AG04449 (cell line): ENCODE data around the gene CD300LF.

Experiments used
- CTCF ChIA-PET: fragments of 350-600 bp; formaldehyde crosslinking; extraction: SDS; loops from one replicate; lab custom pipeline; 2021; ENCODE audit warnings: antibody characterized with exemption; lab: Yijun Ruan, JAX
- POLR2A ChIA-PET: fragments of 400-600, 350-600 bp; formaldehyde crosslinking; extraction: SDS; loops from one replicate; lab custom pipeline; 2020; ENCODE audit warnings: antibody characterized with exemption, inconsistent platforms; lab: Yijun Ruan, JAX
- DNase-seq: peaks from one replicate; pipeline ENCODE4 v3.0.0-alpha.2; 2010; ENCODE audit warnings: low read depth, low spot score
- H3K4me3 ChIP-seq: 2 replicates; pipeline ENCODE4 v1.5.1; 2011; ENCODE audit warnings: low read depth, mild to moderate bottlenecking, control low read depth, low read length
- TF ChIP-seq, protein P1 (sequence below): IDR thresholded peaks from one replicate; pipeline ENCODE4 v1.5.1; 2011; ENCODE audit warnings: mild to moderate bottlenecking, moderate library complexity, low read length, control low read depth, inconsistent platforms; ENCODE audit not compliant: insufficient read depth; ENCODE audit errors: missing control alignments

CD300LF gene

DNA sequence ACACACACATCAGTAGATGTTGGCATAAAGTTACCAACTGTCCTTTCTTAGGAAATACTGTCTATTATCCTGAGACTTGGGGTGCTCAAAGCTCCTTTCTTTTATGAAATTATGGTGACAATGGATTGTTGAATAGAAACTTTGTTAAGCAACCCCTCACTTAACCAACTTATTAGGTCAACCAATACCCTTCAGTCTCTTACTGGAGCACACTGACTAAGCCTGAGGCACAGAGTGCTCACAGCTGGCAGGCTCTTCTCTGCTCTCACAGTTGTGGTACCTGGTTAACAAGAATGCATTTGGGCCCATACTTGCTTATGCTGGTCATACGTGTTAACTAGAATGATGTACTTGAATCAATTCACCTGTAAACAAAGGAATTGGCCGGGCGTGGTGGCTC, 24.8 kb downstream of the CD300LF start:
- DNase-seq, result no peak
- ChIA-PET POLR2A (no interaction called here), CTCF (no interaction called here)
- TF ChIP-seq, protein P1, sequence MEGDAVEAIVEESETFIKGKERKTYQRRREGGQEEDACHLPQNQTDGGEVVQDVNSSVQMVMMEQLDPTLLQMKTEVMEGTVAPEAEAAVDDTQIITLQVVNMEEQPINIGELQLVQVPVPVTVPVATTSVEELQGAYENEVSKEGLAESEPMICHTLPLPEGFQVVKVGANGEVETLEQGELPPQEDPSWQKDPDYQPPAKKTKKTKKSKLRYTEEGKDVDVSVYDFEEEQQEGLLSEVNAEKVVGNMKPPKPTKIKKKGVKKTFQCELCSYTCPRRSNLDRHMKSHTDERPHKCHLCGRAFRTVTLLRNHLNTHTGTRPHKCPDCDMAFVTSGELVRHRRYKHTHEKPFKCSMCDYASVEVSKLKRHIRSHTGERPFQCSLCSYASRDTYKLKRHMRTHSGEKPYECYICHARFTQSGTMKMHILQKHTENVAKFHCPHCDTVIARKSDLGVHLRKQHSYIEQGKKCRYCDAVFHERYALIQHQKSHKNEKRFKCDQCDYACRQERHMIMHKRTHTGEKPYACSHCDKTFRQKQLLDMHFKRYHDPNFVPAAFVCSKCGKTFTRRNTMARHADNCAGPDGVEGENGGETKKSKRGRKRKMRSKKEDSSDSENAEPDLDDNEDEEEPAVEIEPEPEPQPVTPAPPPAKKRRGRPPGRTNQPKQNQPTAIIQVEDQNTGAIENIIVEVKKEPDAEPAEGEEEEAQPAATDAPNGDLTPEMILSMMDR, result no peak
- no peak overlapping the region for H3K4me3 ChIP-seq

DNA sequence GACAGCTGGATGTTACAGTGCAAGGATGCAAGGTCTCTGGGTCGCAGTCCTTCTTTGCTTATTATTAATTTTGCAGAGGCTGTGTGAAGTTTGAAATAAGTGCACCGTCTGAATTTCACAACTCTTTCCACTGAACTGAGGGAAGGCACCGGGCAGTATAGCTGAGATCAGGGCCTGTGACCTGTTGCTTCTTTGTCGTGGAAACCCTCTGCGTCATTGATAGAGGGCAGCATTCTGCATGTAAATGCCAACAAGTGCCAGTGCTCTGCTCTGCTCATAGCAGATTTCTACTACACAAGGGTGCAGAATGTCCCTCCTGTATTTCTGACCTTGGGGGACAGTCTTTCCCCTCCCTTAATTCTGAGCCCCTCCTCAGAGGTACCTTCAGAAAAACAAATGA, 26.0 kb downstream of the CD300LF start:
- H3K4me3 ChIP-seq, result no peak overlapping the region
- ChIA-PET POLR2A (no interaction called here), CTCF (no interaction called here)
- TF ChIP-seq, protein P1, result no peak
- no peak for DNase-seq

DNA sequence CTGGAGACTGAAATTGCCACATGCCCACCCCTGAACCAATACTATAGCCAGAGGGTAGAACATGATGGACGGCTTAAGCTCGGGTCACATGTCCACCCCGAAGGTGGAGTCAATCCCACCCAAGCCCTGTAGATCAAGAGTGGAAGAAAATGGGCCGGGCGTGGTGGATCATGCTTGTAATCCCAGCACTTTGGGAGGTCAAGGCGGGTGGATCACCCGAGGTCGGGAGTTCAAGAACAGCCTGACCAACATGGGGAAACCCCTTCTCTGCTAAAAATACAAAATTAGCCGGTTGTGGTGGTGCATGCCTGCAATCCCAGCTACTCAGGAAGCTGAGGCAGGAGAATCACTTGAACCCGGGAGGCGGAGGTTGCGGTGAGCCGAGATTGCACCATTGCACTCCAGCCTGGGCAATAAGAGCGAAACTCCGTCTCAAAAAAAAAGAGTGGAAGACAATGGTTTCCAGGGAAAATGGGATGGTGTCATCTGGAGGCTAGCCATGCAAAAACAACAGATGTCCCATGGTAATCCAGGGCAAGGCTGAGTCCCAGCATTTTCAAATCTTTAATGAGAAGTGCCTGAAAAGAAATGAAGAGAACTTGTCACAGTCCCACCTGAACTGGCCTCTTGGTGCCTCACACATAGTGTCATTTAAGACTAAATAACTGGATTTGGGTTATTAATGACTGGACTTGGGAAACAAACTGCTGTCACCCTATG, 30.1 kb downstream of the CD300LF start:
- ChIA-PET POLR2A (no interaction called here), CTCF (no interaction called here)
- no peak for DNase-seq
- TF ChIP-seq, protein P1, result no peak
- no peak overlapping the region for H3K4me3 ChIP-seq

GRCh38 chr17:74682028-74682427, 30.7 kb downstream of the CD300LF start:
- no peak overlapping the region for H3K4me3 ChIP-seq
- TF ChIP-seq, protein P1, result no peak
- POLR2A ChIA-PET, result no interaction called here
- no peak for DNase-seq
- CTCF ChIA-PET, result no interaction called here

- TF ChIP-seq, protein P1, result no peak
- no peak for DNase-seq
- ChIA-PET CTCF (no interaction called here), POLR2A (no interaction called here)
- H3K4me3 ChIP-seq, result no peak overlapping the region
Observed at GRCh38 chr17:74680941-74681340, 31.8 kb downstream of the CD300LF start.

DNA sequence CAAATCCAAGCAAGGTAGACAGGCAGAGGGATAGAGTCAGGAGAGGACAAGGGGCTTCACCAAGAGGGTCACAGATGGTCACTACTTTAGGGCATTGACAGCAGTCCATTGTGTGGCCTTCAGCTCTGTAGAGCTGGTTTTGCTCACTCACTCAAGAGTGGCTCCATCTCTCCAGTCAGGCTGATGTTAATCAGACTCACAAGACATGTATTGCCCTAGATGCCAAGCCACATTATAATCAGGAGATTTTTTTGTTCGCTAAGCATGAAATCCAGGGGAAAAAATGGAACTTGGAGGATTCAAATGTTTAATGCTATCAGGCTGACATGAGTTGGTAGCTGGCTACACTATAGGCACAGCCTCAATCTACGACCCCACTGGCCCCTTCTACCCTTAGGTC, 32.5 kb downstream of the CD300LF start:
- CTCF ChIA-PET, result no interaction called here
- POLR2A ChIA-PET, result no interaction called here
- TF ChIP-seq, protein P1, result no peak
- no peak for DNase-seq
- H3K4me3 ChIP-seq, result no peak overlapping the region
